A549 (cell line): ENCODE results near the gene CEACAM16. TPM values are rescaled to one million over a fixed set of nuclear protein-coding genes. Genes with fewer than 3 reads are reported as not detected.

Experiments used
- ATAC-seq, 2 experiments: fragments of 200-7000 bp in 1 of 2; fragments of >200 bp in 1 of 2; cut with Nextera tagmentation in 1 of 2; cut with Tn5 transposase in 1 of 2; 3 replicates each; pipeline versions ENCODE4 v1.8.0 to v1.9.1; 2018 to 2020; ENCODE audit warnings: mild to moderate bottlenecking in 1 of 2, moderate library complexity in 1 of 2
- CTCF ChIA-PET: fragments of 300-600 bp; sonication (Branson Sonifier 250); formaldehyde crosslinking; extraction: SDS; loops from one replicate; lab custom pipeline; 2021; ENCODE audit warnings: antibody characterized with exemption, inconsistent platforms; lab: Yijun Ruan, JAX
- POLR2A ChIA-PET: fragments of 350-600 bp; formaldehyde crosslinking; extraction: SDS; loops from one replicate; lab custom pipeline; 2021; ENCODE audit warnings: antibody characterized with exemption, inconsistent platforms; lab: Yijun Ruan, JAX
- DNase-seq, 2 experiments: peaks; one replicate each; pipeline versions ENCODE4 v3.0.0 to v3.0.0-alpha.2; 2011 to 2016; ENCODE audit warnings: low read depth in 1 of 2, low spot score in 1 of 2
- FAIRE-seq: peaks from 2 replicates; lab custom pipeline; 2011; peaks lifted over from hg19 to GRCh38; lab: Jason Lieb, UNC
- H3K27ac ChIP-seq, 2 experiments: fragments of >200 bp; sonication (Bioruptor Twin); formaldehyde crosslinking; 3 replicates each; pipeline ENCODE4 v1.5.1; 2016 to 2017
- H3K4me1 ChIP-seq: fragments of >200 bp; sonication (Bioruptor Twin); formaldehyde crosslinking; 3 replicates; pipeline ENCODE4 v1.6.1; 2016
- H3K4me2 ChIP-seq: fragments of >200 bp; sonication (Bioruptor Twin); formaldehyde crosslinking; 3 replicates; pipeline ENCODE4 v1.6.1; 2016
- H3K4me3 ChIP-seq: fragments of >200 bp; sonication (Bioruptor Twin); formaldehyde crosslinking; 3 replicates; pipeline ENCODE4 v1.5.1; 2016
- H3K9me3 ChIP-seq: fragments of >200 bp; sonication (Bioruptor Twin); formaldehyde crosslinking; 3 replicates; pipeline ENCODE4 v1.6.1; 2016
- ATOH8 ChIP-seq: fragments of 250-450 bp; sonication (Bioruptor Pico); IDR thresholded peaks from 2 replicates; pipeline ENCODE4 v1.5.0; 2020; ENCODE audit warnings: low read depth, mild to moderate bottlenecking, moderate library complexity
- BCL3 ChIP-seq: fragments of >200 bp; sonication (Bioruptor Twin); formaldehyde crosslinking; IDR thresholded peaks from 3 replicates; pipeline ENCODE4 v1.6.1; 2016
- BHLHE40 ChIP-seq: IDR thresholded peaks from 2 replicates; pipeline ENCODE4 v1.6.1; 2012; ENCODE audit warnings: low read depth, low read length, inconsistent platforms
- CBX2 ChIP-seq: fragments of 200-600 bp; sonication (generic); IDR thresholded peaks from 2 replicates; pipeline ENCODE4 v1.6.1; 2016; ENCODE audit warnings: low read depth, mild to moderate bottlenecking, borderline replicate concordance
- CEBPB ChIP-seq, 2 experiments: fragments of >200 bp in 1 of 2; sonication (Bioruptor Twin) in 1 of 2; formaldehyde crosslinking in 1 of 2; IDR thresholded peaks; 2 replicates each; pipeline ENCODE4 v1.6.1; 2012 to 2016
- CHD2 ChIP-seq: fragments of 150-350 bp; IDR thresholded peaks from 2 replicates; pipeline ENCODE4 v1.6.1; 2014; ENCODE audit warnings: low read length; ENCODE audit not compliant: partially characterized antibody
- EHF ChIP-seq: fragments of 250-450 bp; sonication (Bioruptor Pico); IDR thresholded peaks from 2 replicates; pipeline ENCODE4 v1.5.0; 2020; ENCODE audit warnings: mild to moderate bottlenecking
- EHMT2 ChIP-seq: fragments of 200-600 bp; sonication (generic); IDR thresholded peaks from 2 replicates; pipeline ENCODE4 v1.6.1; 2016; ENCODE audit warnings: antibody characterized with exemption, low read depth, mild to moderate bottlenecking, moderate library complexity
- HOXB13 ChIP-seq: fragments of 250-450 bp; sonication (Bioruptor Pico); IDR thresholded peaks from 2 replicates; pipeline ENCODE4 v1.5.0; 2020; ENCODE audit warnings: low read depth, mild to moderate bottlenecking, moderate library complexity
- HOXB5 ChIP-seq: fragments of 250-450 bp; sonication (Bioruptor Pico); IDR thresholded peaks from 2 replicates; pipeline ENCODE4 v1.5.0; 2020; ENCODE audit warnings: mild to moderate bottlenecking, moderate library complexity
- JUN ChIP-seq, 2 experiments: fragments of >200 bp; sonication (Bioruptor Twin); formaldehyde crosslinking; IDR thresholded peaks; 2 replicates in 1 of 2; 3 replicates in 1 of 2; pipeline ENCODE4 v1.6.1; 2016 to 2017
- KDM1A ChIP-seq: fragments of 200-600 bp; sonication (generic); IDR thresholded peaks from 2 replicates; pipeline ENCODE4 v1.6.1; 2016; ENCODE audit warnings: low read depth, mild to moderate bottlenecking
- MAX ChIP-seq: IDR thresholded peaks from 2 replicates; pipeline ENCODE4 v1.6.1; 2012
- NR3C1 ChIP-seq: fragments of >200 bp; sonication (Bioruptor Twin); formaldehyde crosslinking; IDR thresholded peaks from 3 replicates; pipeline ENCODE4 v1.6.1; 2017
- POLR2A ChIP-seq: IDR thresholded peaks from 2 replicates; pipeline ENCODE4 v1.6.1; 2012; ENCODE audit warnings: mild to moderate bottlenecking, low read length
- RAD21 ChIP-seq, 2 experiments: fragments of >200 bp in 1 of 2; sonication (Bioruptor Twin) in 1 of 2; formaldehyde crosslinking in 1 of 2; IDR thresholded peaks in 1 of 2; conservative IDR thresholded peaks in 1 of 2; 2 replicates in 1 of 2; 3 replicates in 1 of 2; pipeline ENCODE4 v1.6.1; 2012 to 2018; ENCODE audit warnings: inconsistent platforms in 1 of 2
- RFX5 ChIP-seq: fragments of 450-650 bp; IDR thresholded peaks from 2 replicates; pipeline ENCODE4 v1.7.1; 2014; ENCODE audit warnings: antibody characterized with exemption, mild to moderate bottlenecking, moderate library complexity
- TP53 ChIP-seq: fragments of 250-450 bp; sonication (Bioruptor Pico); IDR thresholded peaks from 2 replicates; pipeline ENCODE4 v1.5.0; 2021; ENCODE audit warnings: mild to moderate bottlenecking, moderate library complexity
- USF2 ChIP-seq: fragments of 450-650 bp; IDR thresholded peaks from 2 replicates; pipeline ENCODE4 v1.6.1; 2014; ENCODE audit warnings: antibody characterized with exemption
- ZFP36 ChIP-seq: fragments of 450-650 bp; IDR thresholded peaks from 2 replicates; pipeline ENCODE4 v1.6.1; 2014; ENCODE audit warnings: borderline replicate concordance; ENCODE audit not compliant: partially characterized antibody
- ZNF302 ChIP-seq: fragments of 250-450 bp; sonication (Bioruptor Pico); IDR thresholded peaks from 2 replicates; pipeline ENCODE4 v1.9.0; 2021; ENCODE audit warnings: inconsistent platforms, mild to moderate bottlenecking, moderate library complexity
- WGBS: methylation state at CpG from one replicate; pipeline ENCODE4 v1.1.6; 2017; ENCODE audit errors: missing lambda C conversion rate; 5-methylcytosine and 5-hydroxymethylcytosine counted together
- polyA plus RNA-seq, 4 experiments: library from polyadenylated mRNA; depleted of rRNA in 3 of 4; stranded (reverse); fragments of >200 nt; fragmentation: RNase III in 1 of 4; extraction: RNeasy Plus Mini Kit Qiagen cat#74134 plus additional on column Dnase treatment in 1 of 4; gene quantifications; 2 replicates in 3 of 4; 3 replicates in 1 of 4; pipeline ENCODE4 v1.2.3, GENCODE V29; 2011 to 2017

Gene CEACAM16
- polyA plus RNA-seq, 2 of the 4 experiments (the other 2 are of a cell fraction) = not detected

GRCh38 chr19:44696939-44697669 is 1.8 kb upstream of the CEACAM16 start:
- POLR2A ChIA-PET = no interaction called here
- no peaks in the 10 kb centered on the region for H3K9me3 ChIP-seq
- H3K4me1 ChIP-seq = peaks cover 43% of the 10 kb centered on the region
- TF ChIP-seq CEBPB (IDR thresholded peaks at IDR 0.05) (no peak), ZFP36 (no peak), BHLHE40 (no peak), TP53 (no peak), CBX2 (no peak), RAD21 (conservative IDR thresholded peaks at IDR 0.05 in 1 of 2, IDR thresholded peaks at IDR 0.05 in 1 of 2) (no peak), ATOH8 (CRISPR knock-in tag) (no peak), RFX5 (no peak)
- peak overlapping the region; percentile 87 to 92 for H3K27ac ChIP-seq
- no peak overlapping the region for H3K4me3 ChIP-seq
- CTCF ChIA-PET = interaction anchor here (0.7 to 26.6 kb wide), 5 partner anchors 16 to 149 kb away, joined by 3 to 694 read pairs (median 3); partner anchors contain the start of genes CEACAM16 and NECTIN2
- 90% methylated on average over 22 of the region's 22 CpGs for WGBS
- no peak overlapping the region for H3K4me2 ChIP-seq
- ATAC-seq (no peak), DNase-seq (no peak), FAIRE-seq (no peak)

GRCh38 chr19:44697670-44698034 is 1.3 kb upstream of the CEACAM16 start:
- FAIRE-seq = no peak
- 83% methylated on average over 4 of the region's 4 CpGs for WGBS
- H3K9me3 ChIP-seq = no peaks in the 10 kb centered on the region
- POLR2A ChIA-PET = no interaction called here
- TF ChIP-seq CHD2 (no peak), KDM1A (0 out of 2 replicates have a peak, but pooled peaks have one; percentile 14), ZFP36 (peak; percentile 99), BCL3 (no peak)
- TF ChIP-seq, all 56 proteins: peak for 2
- no peak for DNase-seq
- Histone ChIP-seq H3K4me1 (peaks cover 37% of the 10 kb centered on the region), H3K4me2 (no peak overlapping the region), H3K4me3 (no peak overlapping the region), H3K27ac (peak overlapping the region; percentile 87 to 92)
- ATAC-seq = no peak
- CTCF ChIA-PET = interaction anchor here (26.6 to 31.4 kb wide), 2 partner anchors 0 to 16 kb away, joined by 694 read pairs; partner anchors contain the start of gene CEACAM16

- no peak for FAIRE-seq
- TF ChIP-seq ZNF302 (CRISPR knock-in tag) = no peak
- 0 out of 2 replicates have a peak, but pooled peaks have one; percentile 54 for TF ChIP-seq KDM1A
- TF ChIP-seq, all 56 proteins: peak for 1
- no peaks in the 10 kb centered on the region for H3K9me3 ChIP-seq
- DNase-seq (no peak), ATAC-seq (no peak)
- CTCF ChIA-PET = interaction anchor here (0.9 to 31.4 kb wide), 10 partner anchors 3 to 144 kb away, joined by 3 to 694 read pairs (median 3); partner anchors contain the start of gene CEACAM16
- peak overlapping the region; percentile 4 to 71; a peak in 4 of 6 replicates for H3K27ac ChIP-seq
- POLR2A ChIA-PET = no interaction called here
- no peak overlapping the region for H3K4me3 ChIP-seq
- H3K4me1 ChIP-seq = peaks cover 11% of the 10 kb centered on the region
- H3K4me2 ChIP-seq = no peak overlapping the region
- 91% methylated on average over 5 of the region's 5 CpGs for WGBS
These were observed 1.6 kb downstream of the CEACAM16 start for GRCh38 chr19:44700547-44700946.

GRCh38 chr19:44701228-44701627 is 2.3 kb downstream of the CEACAM16 start:
- Histone ChIP-seq H3K27ac (peak overlapping the region; percentile 4 to 71; a peak in 3 of 6 replicates), H3K4me1 (peaks cover 4% of the 10 kb centered on the region), H3K9me3 (no peaks in the 10 kb centered on the region), H3K4me3 (no peak overlapping the region), H3K4me2 (no peak overlapping the region)
- CTCF ChIA-PET = interaction anchor here (0.8 to 31.4 kb wide), 8 partner anchors 3 to 145 kb away, joined by 3 to 694 read pairs (median 8); partner anchors contain the start of genes CEACAM16 and NECTIN2
- no peak for TF ChIP-seq BHLHE40
- no peak for TF ChIP-seq HOXB5
- TF ChIP-seq EHF (CRISPR knock-in tag) = no peak
- TF ChIP-seq EHMT2 = no peak
- TF ChIP-seq TP53 = no peak
- no peak for TF ChIP-seq POLR2A
- no peak for TF ChIP-seq MAX
- no peak for TF ChIP-seq NR3C1
- TF ChIP-seq HOXB13 (CRISPR knock-in tag) = no peak
- no peak for TF ChIP-seq JUN (IDR thresholded peaks at IDR 0.05)
- no peak for TF ChIP-seq CHD2
- no peak for TF ChIP-seq ZFP36
- no peak for TF ChIP-seq USF2
- FAIRE-seq (no peak), DNase-seq (no peak), ATAC-seq (no peak)
- WGBS = 82% methylated on average over 15 of the region's 15 CpGs
- POLR2A ChIA-PET = no interaction called here
